ENCODE data around the gene CCND1.

CCND1 gene

GRCh38 chr11:69624293-69624692 is 16.7 kb upstream of the CCND1 start:
- Histone ChIP-seq H3K4me3 (ENCODE audit: low read length) (no peak overlapping the region), H3K36me3 (ENCODE audit: control insufficient read depth, low read length) (no peaks in the 10 kb centered on the region), H3K9me2 (replicated peaks; ENCODE audit: control insufficient read depth, low read length) (no peaks in the 10 kb centered on the region), H3K79me2 (ENCODE audit: control insufficient read depth, low read length) (no peaks in the 10 kb centered on the region), H3F3A (ENCODE audit: control insufficient read depth, insufficient read depth) (no peaks in the 10 kb centered on the region), H3K27me3 (ENCODE audit: control insufficient read depth, low read length) (no peaks in the 10 kb centered on the region), H3K4me1 (ENCODE audit: control insufficient read depth, low read length) (no peaks in the 10 kb centered on the region), H3K27ac (ENCODE audit: low read depth, low read length) (no peak overlapping the region), H3K9me3 (ENCODE audit: control insufficient read depth, insufficient read depth, low read length) (no peaks in the 10 kb centered on the region), H3K4me2 (ENCODE audit: low read length) (no peak overlapping the region), H4K20me1 (ENCODE audit: control insufficient read depth, insufficient read depth, low read depth, low read length) (no peaks in the 10 kb centered on the region)
- TF ChIP-seq CTCF (IDR thresholded peaks at IDR 0.05; ENCODE audit: low read depth, low read length, poor library complexity, severe bottlenecking): no peak
- no peak for TF ChIP-seq EZH2phosphoT487 (IDR thresholded peaks at IDR 0.05; ENCODE audit: borderline replicate concordance, low read length)

GRCh38 chr11:69625476-69625875 is 15.5 kb upstream of the CCND1 start:
- Histone ChIP-seq H3K27ac (ENCODE audit: low read depth, low read length) (no peak overlapping the region), H3K9me3 (ENCODE audit: control insufficient read depth, insufficient read depth, low read length) (peaks cover 3% of the 10 kb centered on the region; the same call in 1 of the 2 replicates), H3K9me2 (replicated peaks; ENCODE audit: control insufficient read depth, low read length) (no peaks in the 10 kb centered on the region), H3K27me3 (ENCODE audit: control insufficient read depth, low read length) (no peaks in the 10 kb centered on the region), H3K4me2 (ENCODE audit: low read length) (no peak overlapping the region), H4K20me1 (ENCODE audit: control insufficient read depth, insufficient read depth, low read depth, low read length) (no peaks in the 10 kb centered on the region), H3K79me2 (ENCODE audit: control insufficient read depth, low read length) (no peaks in the 10 kb centered on the region), H3K4me1 (ENCODE audit: control insufficient read depth, low read length) (no peaks in the 10 kb centered on the region), H3K4me3 (ENCODE audit: low read length) (no peak overlapping the region), H3K36me3 (ENCODE audit: control insufficient read depth, low read length) (no peaks in the 10 kb centered on the region), H3F3A (ENCODE audit: control insufficient read depth, insufficient read depth) (no peaks in the 10 kb centered on the region)
- TF ChIP-seq EZH2phosphoT487 (IDR thresholded peaks at IDR 0.05; ENCODE audit: borderline replicate concordance, low read length): no peak
- TF ChIP-seq CTCF (IDR thresholded peaks at IDR 0.05; ENCODE audit: low read depth, low read length, poor library complexity, severe bottlenecking): no peak

GRCh38 chr11:69627551-69627950 is 13.4 kb upstream of the CCND1 start:
- Histone ChIP-seq H3K4me3 (ENCODE audit: low read length) (no peak overlapping the region), H4K20me1 (ENCODE audit: control insufficient read depth, insufficient read depth, low read depth, low read length) (no peaks in the 10 kb centered on the region), H3K9me2 (replicated peaks; ENCODE audit: control insufficient read depth, low read length) (no peaks in the 10 kb centered on the region), H3K9me3 (ENCODE audit: control insufficient read depth, insufficient read depth, low read length) (peaks cover 3% of the 10 kb centered on the region; the same call in 1 of the 2 replicates), H3F3A (ENCODE audit: control insufficient read depth, insufficient read depth) (no peaks in the 10 kb centered on the region), H3K4me1 (ENCODE audit: control insufficient read depth, low read length) (no peaks in the 10 kb centered on the region), H3K36me3 (ENCODE audit: control insufficient read depth, low read length) (no peaks in the 10 kb centered on the region), H3K27me3 (ENCODE audit: control insufficient read depth, low read length) (no peaks in the 10 kb centered on the region), H3K79me2 (ENCODE audit: control insufficient read depth, low read length) (no peaks in the 10 kb centered on the region), H3K27ac (ENCODE audit: low read depth, low read length) (no peak overlapping the region), H3K4me2 (ENCODE audit: low read length) (no peak overlapping the region)
- TF ChIP-seq CTCF (IDR thresholded peaks at IDR 0.05; ENCODE audit: low read depth, low read length, poor library complexity, severe bottlenecking) (no peak), EZH2phosphoT487 (IDR thresholded peaks at IDR 0.05; ENCODE audit: borderline replicate concordance, low read length) (no peak)

Data from DOHH2 (cell line).